HAP-1 (cell line): ENCODE data around the gene CAPN3.

Experiments
- DNase-seq, 2 experiments: peaks; one replicate each; pipeline ENCODE4 v3.0.0-alpha.2; 2016 to 2020; ENCODE audit warnings: low spot score in 2 of 2
- H3K27me3 ChIP-seq: fragments of 250-450 bp; sonication (Bioruptor Pico); 2 replicates; pipeline ENCODE4 v1.5.1; 2020; ENCODE audit warnings: low read depth, mild to moderate bottlenecking, moderate library complexity
- H3K36me3 ChIP-seq: fragments of 250-450 bp; sonication (Bioruptor Pico); replicated peaks from 2 replicates; pipeline ENCODE4 v1.5.1; 2020; ENCODE audit warnings: mild to moderate bottlenecking
- H3K4me1 ChIP-seq: fragments of 250-450 bp; sonication (Bioruptor Pico); 2 replicates; pipeline ENCODE4 v1.5.1; 2020; ENCODE audit warnings: mild to moderate bottlenecking
- H3K4me3 ChIP-seq: fragments of 250-450 bp; sonication (Bioruptor Pico); 2 replicates; pipeline ENCODE4 v1.5.1; 2020; ENCODE audit warnings: mild to moderate bottlenecking, moderate library complexity
- H3K9me3 ChIP-seq: fragments of 250-450 bp; sonication (Bioruptor Pico); 2 replicates; pipeline ENCODE4 v1.5.1; 2020; ENCODE audit warnings: mild to moderate bottlenecking, moderate library complexity
- in situ Hi-C: fragments of 300-500 bp; cut with MboI; formaldehyde crosslinking; loops from 3 replicates; pipeline ENCODE4 v1.14.3; 2020; ENCODE audit warnings: low sequenced_read_pairs, inconsistent platforms, mixed read lengths

CAPN3 gene

DNA sequence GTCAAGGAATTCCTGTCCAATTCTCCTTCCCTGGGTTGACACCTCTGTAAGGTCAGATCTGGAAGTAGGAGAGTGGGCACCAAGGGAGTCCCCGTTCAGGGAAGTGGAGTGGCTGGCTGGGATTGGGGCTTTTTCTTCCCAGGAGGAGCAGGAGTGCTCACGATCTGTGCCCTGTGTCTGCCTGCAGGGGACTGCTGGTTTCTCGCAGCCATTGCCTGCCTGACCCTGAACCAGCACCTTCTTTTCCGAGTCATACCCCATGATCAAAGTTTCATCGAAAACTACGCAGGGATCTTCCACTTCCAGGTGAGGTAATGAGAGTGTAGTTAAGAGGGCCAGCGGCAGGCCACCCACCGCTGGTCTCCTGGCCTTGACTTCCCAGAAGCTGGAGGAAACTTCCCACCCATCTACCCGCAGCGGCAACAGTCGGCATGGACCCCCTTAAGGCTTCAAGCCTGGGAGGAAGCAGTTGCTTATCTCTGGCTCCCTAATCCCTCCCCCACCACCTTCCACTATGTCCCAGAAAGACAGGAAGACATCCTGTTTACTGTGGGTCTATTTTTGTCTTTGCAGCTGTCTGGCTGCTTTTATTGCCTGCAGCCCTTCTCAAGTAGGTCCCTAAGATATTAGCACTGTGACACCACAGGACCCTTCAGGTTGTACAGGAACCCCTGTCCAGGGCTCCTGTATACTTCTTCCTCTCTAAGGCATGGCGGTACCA lies 26.8 kb downstream of the CAPN3 start:
- no peaks in the 10 kb centered on the region for H3K27me3 ChIP-seq
- no peaks in the 10 kb centered on the region for H3K36me3 ChIP-seq
- no peak for DNase-seq
- in situ Hi-C loops = no loop called here
- peaks cover 11% of the 10 kb centered on the region for H3K4me1 ChIP-seq
- H3K4me3 ChIP-seq = no peak overlapping the region
- no peaks in the 10 kb centered on the region for H3K9me3 ChIP-seq

DNA sequence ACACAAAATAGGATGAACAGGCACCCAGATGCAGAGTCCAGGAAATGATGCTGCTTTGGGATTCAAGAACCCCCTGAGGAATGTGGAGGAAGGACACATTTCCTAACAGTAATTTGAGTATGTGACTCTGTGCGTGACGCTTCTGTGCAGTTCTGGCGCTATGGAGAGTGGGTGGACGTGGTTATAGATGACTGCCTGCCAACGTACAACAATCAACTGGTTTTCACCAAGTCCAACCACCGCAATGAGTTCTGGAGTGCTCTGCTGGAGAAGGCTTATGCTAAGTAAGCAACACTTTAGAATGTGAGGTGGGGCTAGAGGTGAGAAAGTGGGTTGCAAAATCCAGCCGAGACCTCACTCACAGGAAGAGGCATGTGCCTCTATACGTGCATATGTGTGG lies 28.3 kb downstream of the CAPN3 start:
- H3K27me3 ChIP-seq = no peaks in the 10 kb centered on the region
- DNase-seq = no peak
- no peaks in the 10 kb centered on the region for H3K36me3 ChIP-seq
- in situ Hi-C loops = no loop called here
- no peak overlapping the region for H3K4me3 ChIP-seq
- H3K9me3 ChIP-seq = no peaks in the 10 kb centered on the region
- H3K4me1 ChIP-seq = peaks cover 11% of the 10 kb centered on the region

DNA sequence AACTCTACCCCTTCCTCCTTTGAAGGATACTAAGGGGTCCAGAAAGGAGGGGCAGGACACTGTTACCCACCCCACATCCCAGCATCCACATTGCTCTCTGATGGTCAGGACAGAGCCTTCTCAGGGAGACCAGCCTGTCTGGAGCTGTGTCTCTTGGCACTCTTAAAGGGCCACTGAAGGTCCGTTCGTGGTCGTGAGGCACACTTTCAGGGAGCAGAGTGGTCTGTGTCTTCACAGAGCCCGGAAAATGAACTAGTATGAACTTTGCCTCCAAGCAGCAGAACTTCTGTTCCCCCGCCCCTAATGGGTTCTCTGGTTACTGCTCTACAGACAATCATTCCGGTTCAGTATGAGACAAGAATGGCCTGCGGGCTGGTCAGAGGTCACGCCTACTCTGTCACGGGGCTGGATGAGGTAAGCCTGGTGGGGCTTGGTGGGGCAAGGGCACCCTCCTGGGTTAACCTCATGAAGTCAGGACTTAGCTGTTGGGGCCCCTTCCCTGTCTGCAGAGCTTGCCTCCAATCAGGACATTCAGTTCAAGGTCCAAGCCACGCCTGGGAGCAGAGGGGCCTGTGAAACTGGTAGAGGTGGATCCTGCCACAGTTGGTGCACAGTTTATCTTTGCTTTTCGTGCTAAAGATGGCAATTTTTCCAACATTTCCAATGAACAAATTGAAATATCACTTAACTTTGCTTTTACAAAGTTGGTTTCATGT lies 33.2 kb downstream of the CAPN3 start:
- no peak for DNase-seq
- no peaks in the 10 kb centered on the region for H3K4me1 ChIP-seq
- H3K36me3 ChIP-seq = no peaks in the 10 kb centered on the region
- in situ Hi-C loops = no loop called here
- no peaks in the 10 kb centered on the region for H3K27me3 ChIP-seq
- no peaks in the 10 kb centered on the region for H3K9me3 ChIP-seq
- H3K4me3 ChIP-seq = no peak overlapping the region

DNA sequence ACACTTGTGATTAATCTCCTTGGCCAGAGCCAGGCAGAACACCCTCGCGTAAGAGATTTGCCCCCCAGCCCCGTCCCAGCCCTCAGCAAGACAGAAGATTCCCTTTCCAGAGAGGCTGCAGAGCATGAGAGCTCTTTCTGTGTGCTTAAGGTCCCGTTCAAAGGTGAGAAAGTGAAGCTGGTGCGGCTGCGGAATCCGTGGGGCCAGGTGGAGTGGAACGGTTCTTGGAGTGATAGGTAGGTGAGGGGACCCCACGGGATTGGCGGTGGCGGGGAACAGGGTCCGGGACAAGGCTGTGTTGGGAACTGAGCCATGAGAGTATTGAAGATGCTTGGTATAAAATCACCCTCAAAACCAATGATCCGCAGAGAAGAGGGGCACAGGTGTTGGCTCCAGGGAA lies 34.8 kb downstream of the CAPN3 start:
- in situ Hi-C loops = no loop called here
- no peaks in the 10 kb centered on the region for H3K9me3 ChIP-seq
- H3K27me3 ChIP-seq = no peaks in the 10 kb centered on the region
- no peak overlapping the region for H3K4me3 ChIP-seq
- no peaks in the 10 kb centered on the region for H3K36me3 ChIP-seq
- DNase-seq = no peak
- H3K4me1 ChIP-seq = no peaks in the 10 kb centered on the region

DNA sequence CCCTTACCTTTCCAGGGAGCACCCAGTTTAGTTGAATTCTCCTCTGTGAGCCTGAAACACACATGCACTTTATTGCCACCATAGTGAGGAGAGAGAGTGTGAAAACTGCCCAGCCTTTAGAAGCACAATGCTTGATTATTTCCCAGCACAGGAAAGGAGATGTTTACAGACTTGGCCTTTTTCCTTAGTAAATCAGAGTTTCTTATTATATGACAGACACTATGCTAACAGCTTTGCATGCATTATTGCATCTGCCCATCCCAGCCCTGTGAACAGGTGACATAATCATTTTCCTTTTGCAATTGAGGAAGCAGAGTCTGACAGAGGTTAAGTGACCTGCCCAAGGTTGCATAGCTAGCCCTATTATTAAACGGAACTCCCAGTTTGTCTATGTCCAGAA lies 36.5 kb downstream of the CAPN3 start:
- Histone ChIP-seq H3K4me3 (no peak overlapping the region), H3K4me1 (no peaks in the 10 kb centered on the region), H3K36me3 (no peaks in the 10 kb centered on the region), H3K9me3 (no peaks in the 10 kb centered on the region), H3K27me3 (no peaks in the 10 kb centered on the region)
- DNase-seq = no peak
- in situ Hi-C loops = no loop called here

DNA sequence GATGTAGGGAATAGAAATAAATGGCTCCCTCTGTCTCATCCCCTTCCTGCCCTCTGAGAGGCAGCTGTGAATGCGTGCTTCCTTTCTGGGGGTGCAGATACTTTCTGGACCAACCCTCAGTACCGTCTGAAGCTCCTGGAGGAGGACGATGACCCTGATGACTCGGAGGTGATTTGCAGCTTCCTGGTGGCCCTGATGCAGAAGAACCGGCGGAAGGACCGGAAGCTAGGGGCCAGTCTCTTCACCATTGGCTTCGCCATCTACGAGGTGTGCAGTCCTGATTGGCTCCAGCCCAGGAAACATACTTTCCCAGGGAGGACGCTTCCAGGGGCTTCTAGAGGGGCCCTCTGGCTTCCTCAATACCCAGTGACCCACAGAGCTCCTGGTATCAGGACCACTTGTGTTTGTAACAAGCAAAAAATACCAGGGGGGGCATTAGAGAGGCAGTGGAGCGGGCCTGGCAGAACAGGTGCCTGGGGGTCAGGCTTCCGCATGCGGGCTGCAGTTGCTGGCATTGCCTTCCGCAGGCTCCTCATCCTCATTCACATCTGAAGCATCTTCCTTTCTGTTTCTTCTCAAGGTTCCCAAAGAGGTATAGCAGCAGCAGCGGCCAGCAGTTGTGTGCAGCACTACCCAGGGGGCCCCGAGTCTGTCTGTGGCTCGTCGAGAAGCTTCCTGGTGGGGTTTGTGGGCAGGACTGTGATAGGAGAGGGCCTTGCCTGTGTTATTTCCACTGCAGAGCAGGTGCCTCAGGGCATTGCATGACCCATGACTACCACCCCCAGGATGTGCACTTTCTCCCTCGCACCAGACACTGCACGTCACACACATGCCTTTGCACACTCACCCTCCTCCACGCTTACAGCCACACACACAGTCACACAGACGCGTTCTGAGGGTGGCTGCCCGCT lies 42.5 kb downstream of the CAPN3 start:
- H3K27me3 ChIP-seq = no peaks in the 10 kb centered on the region
- H3K36me3 ChIP-seq = no peaks in the 10 kb centered on the region
- no peaks in the 10 kb centered on the region for H3K9me3 ChIP-seq
- H3K4me1 ChIP-seq = no peaks in the 10 kb centered on the region
- DNase-seq = no peak
- H3K4me3 ChIP-seq = no peak overlapping the region
- in situ Hi-C loops = no loop called here

DNA sequence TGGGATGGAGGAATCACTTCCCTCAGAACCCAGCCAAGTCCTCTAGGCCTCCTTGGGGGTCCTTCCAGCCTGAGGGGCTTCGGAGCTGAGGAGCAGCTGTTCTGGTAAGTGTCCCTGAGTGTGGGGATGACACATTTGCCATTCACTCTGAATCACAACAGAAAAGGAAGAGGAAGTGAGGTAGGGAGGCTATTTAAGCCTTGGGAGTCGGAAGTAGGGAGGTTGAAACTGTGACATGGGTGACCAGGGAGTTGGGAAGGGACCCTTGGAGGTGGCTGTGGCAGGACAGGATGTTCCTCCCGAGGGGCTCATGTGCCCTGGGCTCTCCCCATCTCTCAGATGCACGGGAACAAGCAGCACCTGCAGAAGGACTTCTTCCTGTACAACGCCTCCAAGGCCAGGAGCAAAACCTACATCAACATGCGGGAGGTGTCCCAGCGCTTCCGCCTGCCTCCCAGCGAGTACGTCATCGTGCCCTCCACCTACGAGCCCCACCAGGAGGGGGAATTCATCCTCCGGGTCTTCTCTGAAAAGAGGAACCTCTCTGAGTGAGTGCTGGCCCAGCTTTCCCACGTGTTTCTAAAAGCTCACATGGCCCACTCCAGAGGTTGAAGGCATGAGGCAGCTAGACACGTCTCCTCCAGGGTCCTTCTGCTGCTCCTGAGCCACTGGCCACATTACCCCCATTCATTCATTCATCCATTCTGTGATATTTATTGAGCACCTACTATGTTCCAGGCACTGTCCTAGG lies 43.3 kb downstream of the CAPN3 start:
- DNase-seq = no peak
- Histone ChIP-seq H3K9me3 (no peaks in the 10 kb centered on the region), H3K4me3 (no peak overlapping the region), H3K27me3 (no peaks in the 10 kb centered on the region), H3K36me3 (no peaks in the 10 kb centered on the region), H3K4me1 (no peaks in the 10 kb centered on the region)
- in situ Hi-C loops = no loop called here

DNA sequence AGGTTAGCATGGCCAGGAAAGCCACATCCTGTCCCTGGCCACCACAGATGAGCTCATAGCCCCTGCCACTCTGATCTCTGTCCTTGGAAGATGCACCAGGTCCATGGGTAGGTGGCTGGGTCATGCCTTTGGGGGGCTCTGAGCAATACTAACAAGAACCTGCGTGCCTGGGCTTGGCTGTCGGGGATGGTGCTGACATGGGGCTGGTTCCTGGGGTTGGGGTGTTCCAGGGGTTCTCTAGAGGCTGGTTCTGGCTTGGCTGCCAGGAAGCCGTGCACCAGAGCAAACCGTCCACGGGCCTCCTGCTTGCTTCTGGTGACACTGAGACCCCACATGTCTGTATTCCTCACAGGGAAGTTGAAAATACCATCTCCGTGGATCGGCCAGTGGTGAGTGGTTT lies 44.1 kb downstream of the CAPN3 start:
- in situ Hi-C loops = no loop called here
- Histone ChIP-seq H3K4me1 (no peaks in the 10 kb centered on the region), H3K27me3 (no peaks in the 10 kb centered on the region), H3K4me3 (no peak overlapping the region), H3K36me3 (no peaks in the 10 kb centered on the region), H3K9me3 (no peaks in the 10 kb centered on the region)
- no peak for DNase-seq

DNA sequence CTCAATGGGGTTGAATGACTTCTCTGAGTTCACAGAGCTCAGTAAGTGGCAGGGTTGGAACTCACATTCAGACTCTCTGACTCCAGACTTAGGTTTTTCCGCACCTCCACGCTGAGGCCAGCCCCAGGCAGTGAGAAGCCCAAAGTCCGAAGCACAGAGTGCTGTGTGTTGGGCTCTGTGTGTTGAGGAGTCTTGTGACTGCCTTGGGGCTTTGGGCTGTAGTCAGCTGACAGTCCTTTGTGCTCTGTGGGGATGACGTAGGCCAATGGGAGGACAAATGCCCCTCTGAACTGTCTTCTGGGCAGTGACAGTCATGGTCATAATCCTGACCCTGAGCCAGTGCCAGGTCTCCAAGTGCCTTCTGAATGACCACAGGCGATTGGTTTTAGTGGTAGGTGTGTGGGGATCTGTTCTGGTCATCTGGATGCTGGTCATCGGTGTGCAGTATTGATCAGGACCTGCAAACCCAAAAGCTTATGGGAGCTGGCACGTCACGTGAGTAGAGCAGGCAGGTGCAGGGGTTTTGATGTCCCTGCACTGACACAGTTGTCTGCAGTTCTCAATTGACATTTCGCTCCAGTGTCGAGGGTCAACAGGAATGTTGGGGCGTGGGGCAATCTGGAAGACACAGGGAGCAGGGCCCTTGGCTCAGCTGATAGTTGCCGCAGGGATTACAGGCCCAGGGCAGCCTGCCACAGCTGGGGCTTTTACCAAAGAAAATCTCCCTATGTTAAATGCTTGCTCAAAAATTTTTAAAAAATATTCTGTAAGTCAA lies 45.3 kb downstream of the CAPN3 start:
- Histone ChIP-seq H3K36me3 (no peaks in the 10 kb centered on the region), H3K4me1 (no peaks in the 10 kb centered on the region), H3K9me3 (no peaks in the 10 kb centered on the region), H3K27me3 (no peaks in the 10 kb centered on the region), H3K4me3 (no peak overlapping the region)
- no peak for DNase-seq
- in situ Hi-C loops = no loop called here

DNA sequence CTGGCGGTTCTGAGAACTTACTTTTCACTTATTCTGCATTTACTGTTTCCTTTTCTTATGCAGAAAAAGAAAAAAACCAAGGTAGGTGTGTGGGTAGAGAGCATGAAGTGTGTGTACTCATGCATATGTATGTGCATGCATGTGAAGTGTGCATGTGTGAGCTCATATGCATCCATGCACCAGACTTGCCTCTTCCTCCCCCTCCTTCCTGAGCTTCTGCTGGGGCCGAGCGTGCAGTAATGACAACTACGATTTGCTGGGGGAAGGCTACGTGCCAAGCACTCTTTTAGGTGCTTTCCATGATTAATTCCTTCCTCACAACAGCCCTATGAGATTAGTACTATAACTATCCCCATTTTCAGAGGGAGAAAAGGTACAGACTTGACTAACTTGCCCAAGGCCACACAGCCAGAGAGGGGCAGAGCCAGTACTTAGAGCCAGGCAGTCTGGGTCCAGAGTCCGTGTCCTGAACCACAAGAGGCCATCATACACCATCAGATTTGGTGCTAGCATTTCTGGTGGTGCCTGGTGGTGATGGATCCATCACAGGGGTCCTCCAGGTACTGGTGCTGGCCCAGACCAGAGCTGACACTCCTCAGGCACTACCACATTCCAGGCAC lies 46.7 kb downstream of the CAPN3 start:
- no peaks in the 10 kb centered on the region for H3K36me3 ChIP-seq
- in situ Hi-C loops = no loop called here
- no peak for DNase-seq
- no peaks in the 10 kb centered on the region for H3K9me3 ChIP-seq
- no peak overlapping the region for H3K4me3 ChIP-seq
- no peaks in the 10 kb centered on the region for H3K27me3 ChIP-seq
- no peaks in the 10 kb centered on the region for H3K4me1 ChIP-seq

DNA sequence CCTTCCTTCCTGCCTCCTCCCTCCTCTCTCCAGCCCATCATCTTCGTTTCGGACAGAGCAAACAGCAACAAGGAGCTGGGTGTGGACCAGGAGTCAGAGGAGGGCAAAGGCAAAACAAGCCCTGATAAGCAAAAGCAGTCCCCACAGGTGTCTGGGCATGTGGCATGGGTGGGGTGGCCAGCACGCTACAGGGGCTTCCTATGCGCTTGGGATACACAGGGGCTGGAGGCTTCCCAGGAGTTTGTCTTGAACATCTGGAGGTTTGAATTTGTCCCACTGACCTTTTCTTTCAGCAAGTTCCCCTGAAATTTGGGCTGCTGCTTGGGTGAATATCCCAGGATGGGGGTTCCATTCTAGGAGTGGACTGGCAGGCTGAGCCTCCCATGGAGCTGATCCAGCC lies 48.9 kb downstream of the CAPN3 start:
- no peaks in the 10 kb centered on the region for H3K9me3 ChIP-seq
- in situ Hi-C loops = no loop called here
- 0 out of 2 replicates have a peak, but pooled peaks cover 3% of the 10 kb centered on the region for H3K36me3 ChIP-seq
- H3K4me3 ChIP-seq = no peak overlapping the region
- no peaks in the 10 kb centered on the region for H3K27me3 ChIP-seq
- DNase-seq = no peak
- H3K4me1 ChIP-seq = no peaks in the 10 kb centered on the region

DNA sequence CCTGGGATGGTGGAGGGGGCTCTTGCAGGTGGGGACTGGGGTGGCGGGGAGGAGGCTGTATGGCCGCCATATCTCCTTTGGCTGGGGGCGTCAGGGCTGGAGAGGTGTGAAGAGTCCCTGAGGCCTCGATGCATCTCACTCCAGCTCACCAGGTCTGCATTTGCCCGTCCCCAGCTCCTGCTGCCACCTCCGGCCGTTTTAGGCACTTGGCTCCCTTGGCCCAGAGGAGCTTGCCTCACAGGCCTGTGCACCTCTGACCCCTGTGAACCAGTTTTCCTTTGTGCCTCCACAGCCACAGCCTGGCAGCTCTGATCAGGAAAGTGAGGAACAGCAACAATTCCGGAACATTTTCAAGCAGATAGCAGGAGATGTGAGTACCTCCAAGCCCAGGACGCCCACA lies 49.7 kb downstream of the CAPN3 start:
- Histone ChIP-seq H3K27me3 (no peaks in the 10 kb centered on the region), H3K4me3 (no peak overlapping the region), H3K9me3 (no peaks in the 10 kb centered on the region), H3K36me3 (peaks cover 4% of the 10 kb centered on the region), H3K4me1 (peaks cover under 1% of the 10 kb centered on the region)
- in situ Hi-C loops = no loop called here
- no peak for DNase-seq
